ENCODE results near the gene GPD2. TPM values are rescaled to one million over a fixed set of nuclear protein-coding genes. Genes with fewer than 3 reads are reported as not detected.

Gene GPD2
- total and polyA plus RNA-seq, 2 of the 4 experiments (the other 2 are of a cell fraction) = 20.4 to 100 TPM

- no peaks in the 10 kb centered on the region for H4K20me1 ChIP-seq (ENCODE audit: insufficient read depth, low read length)
- peaks cover 4% of the 10 kb centered on the region; the same call in 1 of the 2 replicates for H3K9me1 ChIP-seq (ENCODE audit: insufficient read depth, low read length)
- BruUV-seq (replicated peaks) = no TSS peak
- H3K27me3 ChIP-seq (ENCODE audit: control insufficient read depth, insufficient read depth, low read length) = no peaks in the 10 kb centered on the region
- H2BK15ac ChIP-seq (ENCODE audit: low read depth, low read length) = no peak overlapping the region
- no peak overlapping the region for H2BK20ac ChIP-seq (ENCODE audit: low read depth, low read length)
- ChIA-PET POLR2A (ENCODE audit: unreplicated experiment) (interaction anchor here (0.6 kb wide), 1 partner anchor 646 kb away, joined by 3 read pairs; no protein-coding TSS in a partner anchor), CTCF (no interaction called here)
- H3K79me1 ChIP-seq (ENCODE audit: low read depth in 1 of 2, low read length in 2 of 2) = peaks cover 0 to 3% of the 10 kb centered on the region in 2 experiments; a peak in 2 of 4 replicates
- H3K23ac ChIP-seq (ENCODE audit: low read depth, low read length) = no peak overlapping the region
- H2BK5ac ChIP-seq (ENCODE audit: low read depth, low read length, poor library complexity, severe bottlenecking) = no peak overlapping the region
- H4K91ac ChIP-seq (ENCODE audit: insufficient read depth, low read depth, low read length) = no peak overlapping the region
- dilution Hi-C loops (cut with HindIII; ENCODE audit: low sequenced_read_pairs, unreplicated experiment) (no loop called here), in situ Hi-C loops (cut with MboI; ENCODE audit: low sequenced_read_pairs) (no loop called here), intact Hi-C loops (cut with micrococcal nuclease) (no loop called here)
- H3K9me3 ChIP-seq (ENCODE audit: control insufficient read depth, insufficient read depth, low read length) = no peaks in the 10 kb centered on the region; the same call in 1 of the 2 replicates
- no peak overlapping the region for H2AFZ ChIP-seq (replicated peaks; ENCODE audit: low read length, poor library complexity)
- TF ChIP-seq MAZ (IDR thresholded peaks at IDR 0.05; ENCODE audit: borderline replicate concordance, low read depth, low read length) (no peak), MAFK (IDR thresholded peaks at IDR 0.05; ENCODE audit: low read depth, low read length) (peak; percentile 24; the same call in 1 of the 2 replicates), RCOR1 (IDR thresholded peaks at IDR 0.05; ENCODE audit: insufficient replicate concordance, low read length) (no peak), CEBPB (IDR thresholded peaks at IDR 0.05; ENCODE audit: low read depth, low read length) (no peak), FOS (IDR thresholded peaks at IDR 0.05; ENCODE audit: low read depth, low read length) (no peak), RAD21 (IDR thresholded peaks at IDR 0.05; ENCODE audit: low read length) (no peak)
- TF ChIP-seq, protein P1, sequence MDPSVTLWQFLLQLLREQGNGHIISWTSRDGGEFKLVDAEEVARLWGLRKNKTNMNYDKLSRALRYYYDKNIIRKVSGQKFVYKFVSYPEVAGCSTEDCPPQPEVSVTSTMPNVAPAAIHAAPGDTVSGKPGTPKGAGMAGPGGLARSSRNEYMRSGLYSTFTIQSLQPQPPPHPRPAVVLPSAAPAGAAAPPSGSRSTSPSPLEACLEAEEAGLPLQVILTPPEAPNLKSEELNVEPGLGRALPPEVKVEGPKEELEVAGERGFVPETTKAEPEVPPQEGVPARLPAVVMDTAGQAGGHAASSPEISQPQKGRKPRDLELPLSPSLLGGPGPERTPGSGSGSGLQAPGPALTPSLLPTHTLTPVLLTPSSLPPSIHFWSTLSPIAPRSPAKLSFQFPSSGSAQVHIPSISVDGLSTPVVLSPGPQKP (IDR thresholded peaks at IDR 0.05; ENCODE audit: borderline replicate concordance, low read depth, low read length) = no peak
- H2AK5ac ChIP-seq (ENCODE audit: low read depth, low read length) = peak overlapping the region; percentile 37; the same call in 1 of the 2 replicates
- no peak for ATAC-seq (ENCODE audit: low read depth)
- H3K4me3 ChIP-seq (ENCODE audit: insufficient read depth, low read depth, low read length) = no peak overlapping the region
- H3K27ac ChIP-seq (ENCODE audit: insufficient read depth, low read length) = no peak overlapping the region
- WGBS, 2 experiments (ENCODE audit: extremely low coverage in 2 of 2, insufficient read length in 1 of 2) = no CpG with 5 or more reads among the region's 2 CpGs
- H2BK120ac ChIP-seq (ENCODE audit: low read depth, low read length) = no peak overlapping the region
- H3K4me1 ChIP-seq (ENCODE audit: control insufficient read depth, insufficient read depth, low read length) = peaks cover 5% of the 10 kb centered on the region
- H3K36me3 ChIP-seq (ENCODE audit: control insufficient read depth, insufficient read depth, low read length) = no peaks in the 10 kb centered on the region
- H3K4ac ChIP-seq (ENCODE audit: low read depth, low read length) = no peak overlapping the region
- no peak overlapping the region for H3K9ac ChIP-seq (ENCODE audit: low read depth, low read length)
- H4K8ac ChIP-seq (ENCODE audit: low read depth in 2 of 2, low read length in 2 of 2) = no peak overlapping the region
- H3K56ac ChIP-seq (ENCODE audit: extremely low read depth, insufficient read depth, low read length) = no peak overlapping the region
- no peak overlapping the region for H4K5ac ChIP-seq (ENCODE audit: low read depth, low read length)
- no peak overlapping the region for H3K4me2 ChIP-seq (ENCODE audit: low read depth, low read length)
- no peak overlapping the region for H3K18ac ChIP-seq (ENCODE audit: low read depth, low read length)
- no peak for DNase-seq
- no peak overlapping the region for H2AK9ac ChIP-seq (replicated peaks; ENCODE audit: low read depth, low read length, poor library complexity)
- H3K14ac ChIP-seq (replicated peaks; ENCODE audit: low read depth, low read length) = no peak overlapping the region
These were observed 100.4 kb downstream of the GPD2 start for GRCh38 chr2:156536534-156536933.

Data from IMR-90 (cell line).